H9 (cell line): Measurements from ENCODE around the gene KRTAP6-3. TPM values are rescaled to one million over a fixed set of nuclear protein-coding genes. Genes with fewer than 3 reads are reported as not detected.

Experiments used
- DNase-seq: peaks from one replicate; pipeline ENCODE4 v3.0.0-alpha.2; 2017
- H2AFZ ChIP-seq: one replicate; pipeline ENCODE4 v1.6.1; 2013; ENCODE audit warnings: mild to moderate bottlenecking, low read length, control low read depth, moderate library complexity
- H2AK5ac ChIP-seq: 2 replicates; pipeline ENCODE4 v1.6.1; 2013; ENCODE audit warnings: low read length, control low read depth, mixed read lengths; ENCODE audit not compliant: insufficient read length
- H2BK120ac ChIP-seq: one replicate; pipeline ENCODE4 v1.6.1; 2013; ENCODE audit warnings: low read depth, mild to moderate bottlenecking, low read length, control low read depth, inconsistent platforms; ENCODE audit not compliant: poor library complexity, severe bottlenecking
- H2BK12ac ChIP-seq: 2 replicates; pipeline ENCODE4 v1.6.1; 2013; ENCODE audit warnings: low read length, control low read depth, mixed read lengths, low read depth; ENCODE audit not compliant: insufficient read length
- H2BK15ac ChIP-seq: 2 replicates; pipeline ENCODE4 v1.6.1; 2013; ENCODE audit warnings: low read depth, low read length, control low read depth
- H2BK20ac ChIP-seq: one replicate; pipeline ENCODE4 v1.6.1; 2013; ENCODE audit warnings: low read depth, mild to moderate bottlenecking, low read length, control low read depth, inconsistent platforms; ENCODE audit not compliant: poor library complexity, severe bottlenecking
- H2BK5ac ChIP-seq: 2 replicates; pipeline ENCODE4 v1.6.1; 2013; ENCODE audit warnings: low read length, control low read depth, mixed read lengths; ENCODE audit not compliant: insufficient read length
- H3K14ac ChIP-seq: 2 replicates; pipeline ENCODE4 v1.6.1; 2013; ENCODE audit warnings: low read length, control low read depth; ENCODE audit not compliant: insufficient read depth
- H3K18ac ChIP-seq: 2 replicates; pipeline ENCODE4 v1.6.1; 2013; ENCODE audit warnings: low read depth, mild to moderate bottlenecking, mixed read lengths, low read length, control low read depth; ENCODE audit not compliant: insufficient read length
- H3K23ac ChIP-seq: 2 replicates; pipeline ENCODE4 v1.6.1; 2013; ENCODE audit warnings: low read length, control low read depth, mixed read lengths, low read depth; ENCODE audit not compliant: insufficient read length
- H3K23me2 ChIP-seq: 2 replicates; pipeline ENCODE4 v1.6.1; 2013; ENCODE audit warnings: low read depth, mild to moderate bottlenecking, mixed read lengths, low read length, control low read depth; ENCODE audit not compliant: insufficient read length, poor library complexity, severe bottlenecking
- H3K27ac ChIP-seq: 2 replicates; pipeline ENCODE4 v1.5.1; 2013; ENCODE audit warnings: low read length, control low read depth, mixed read lengths, low read depth; ENCODE audit not compliant: insufficient read length
- H3K27me3 ChIP-seq: 2 replicates; pipeline ENCODE4 v1.6.1; 2013; ENCODE audit warnings: low read length, control low read depth, inconsistent platforms; ENCODE audit not compliant: insufficient read depth
- H3K4ac ChIP-seq: 2 replicates; pipeline ENCODE4 v1.6.1; 2013; ENCODE audit warnings: low read depth, mild to moderate bottlenecking, control low read depth, inconsistent platforms, low read length, moderate library complexity
- H3K4me1 ChIP-seq: 2 replicates; pipeline ENCODE4 v1.6.1; 2013; ENCODE audit warnings: low read length, control low read depth, inconsistent platforms; ENCODE audit not compliant: insufficient read depth
- H3K4me2 ChIP-seq: 2 replicates; pipeline ENCODE4 v1.6.1; 2013; ENCODE audit warnings: low read length, control low read depth, mixed read lengths; ENCODE audit not compliant: insufficient read length, insufficient read depth
- H3K56ac ChIP-seq: 2 replicates; pipeline ENCODE4 v1.6.1; 2013; ENCODE audit warnings: low read depth, mild to moderate bottlenecking, mixed read lengths, low read length, control low read depth; ENCODE audit not compliant: insufficient read length
- H3K79me1 ChIP-seq: 2 replicates; pipeline ENCODE4 v1.6.1; 2013; ENCODE audit warnings: low read depth, mild to moderate bottlenecking, moderate library complexity, low read length, control low read depth, inconsistent platforms; ENCODE audit not compliant: insufficient read depth, poor library complexity, severe bottlenecking
- H3K79me2 ChIP-seq: 2 replicates; pipeline ENCODE4 v1.6.1; 2013; ENCODE audit warnings: low read length, control low read depth, inconsistent platforms; ENCODE audit not compliant: insufficient read depth
- H3K9ac ChIP-seq: 2 replicates; pipeline ENCODE4 v1.6.1; 2013; ENCODE audit warnings: low read length, control low read depth, mixed read lengths; ENCODE audit not compliant: insufficient read length; ENCODE audit errors: extremely low read depth
- H3K9me3 ChIP-seq: one replicate; pipeline ENCODE4 v1.6.1; 2013; ENCODE audit warnings: low read depth, low read length, inconsistent platforms; ENCODE audit not compliant: control insufficient read depth
- H3T11ph ChIP-seq: one replicate; pipeline ENCODE4 v1.6.1; 2013; ENCODE audit warnings: mild to moderate bottlenecking, low read length, control low read depth, inconsistent platforms
- H4K20me1 ChIP-seq: one replicate; pipeline ENCODE4 v1.6.1; 2013; ENCODE audit not compliant: control insufficient read depth, insufficient read length, insufficient read depth
- H4K5ac ChIP-seq: 2 replicates; pipeline ENCODE4 v1.6.1; 2013; ENCODE audit warnings: low read depth, mild to moderate bottlenecking, mixed read lengths, low read length, control low read depth; ENCODE audit not compliant: insufficient read length
- H4K8ac ChIP-seq: replicated peaks from 2 replicates; pipeline ENCODE4 v1.6.1; 2013; ENCODE audit warnings: low read length, control low read depth, mixed read lengths, low read depth; ENCODE audit not compliant: insufficient read length
- H4K91ac ChIP-seq: 2 replicates; pipeline ENCODE4 v1.6.1; 2013; ENCODE audit warnings: low read depth, mild to moderate bottlenecking, moderate library complexity, mixed read lengths, low read length, control low read depth; ENCODE audit not compliant: insufficient read length
- H3K27ac Mint-ChIP-seq, 3 experiments: 2 replicates in 2 of 3; 3 replicates in 1 of 3; pipeline ENCODE4 v1.8.0; 2020 to 2021; ENCODE audit warnings: mixed read lengths in 3 of 3, mild to moderate bottlenecking in 1 of 3, moderate library complexity in 1 of 3
- H3K27me3 Mint-ChIP-seq: 2 replicates; pipeline ENCODE4 v1.8.0; 2021; ENCODE audit warnings: low read depth, mild to moderate bottlenecking, moderate library complexity, mixed read lengths
- H3K36me3 Mint-ChIP-seq, 3 experiments: 2 replicates in 2 of 3; 3 replicates in 1 of 3; pipeline ENCODE4 v1.8.0; 2020 to 2021; ENCODE audit warnings: low read depth in 3 of 3, mixed read lengths in 3 of 3; ENCODE audit not compliant: insufficient read depth in 1 of 3
- H3K4me1 Mint-ChIP-seq, 2 experiments: 2 replicates each; pipeline ENCODE4 v1.8.0; 2020; ENCODE audit warnings: mixed read lengths in 2 of 2
- H3K4me3 Mint-ChIP-seq, 2 experiments: 2 replicates in 1 of 2; 3 replicates in 1 of 2; pipeline ENCODE4 v1.8.0; 2020 to 2021; ENCODE audit warnings: mild to moderate bottlenecking in 2 of 2, mixed read lengths in 2 of 2, moderate library complexity in 1 of 2
- H3K9me3 Mint-ChIP-seq, 2 experiments: 2 replicates in 1 of 2; 3 replicates in 1 of 2; pipeline ENCODE4 v1.8.0; 2020; ENCODE audit warnings: mild to moderate bottlenecking in 2 of 2, mixed read lengths in 2 of 2, moderate library complexity in 1 of 2
- CTCF ChIP-seq: fragments of 200-600 bp; sonication (generic); conservative IDR thresholded peaks from 3 replicates; pipeline ENCODE4 v1.8.0; 2021; ENCODE audit warnings: antibody characterized with exemption, mild to moderate bottlenecking
- WGBS: extraction: QIAGEN DNeasy Blood & Tissue Kit; methylation state at CpG from one replicate; pipeline ENCODE4 v1.1.7; 2013; ENCODE audit warnings: missing lambda C conversion rate, low lambda C conversion rate, mixed read lengths; ENCODE audit not compliant: insufficient read length; ENCODE audit errors: extremely low coverage; 5-methylcytosine and 5-hydroxymethylcytosine counted together
- long read RNA-seq: library from polyadenylated mRNA; unstranded; transcript quantifications from one replicate; pipeline ENCODE4 v2.0.0, GENCODE V29; 2020
- total RNA-seq: library from RNA; stranded (reverse); gene quantifications from 2 replicates; pipeline ENCODE4 v1.2.1, GENCODE V29; 2021

Gene KRTAP6-3
- total RNA-seq: not detected in 2 replicates
- long read RNA-seq: 0 reads

GRCh38 chr21:30592140-30592539 lies at the start of gene KRTAP6-3:
TSS of gene KRTAP6-3 (plus strand) at chr21:30592440. CDS start at chr21:30592446, 6 bp downstream.
- H3K23ac ChIP-seq: no peak within 1 kb of the TSS
- H3K27ac Mint-ChIP-seq: no peak within 1 kb of the TSS
- no peak within 1 kb of the TSS for H3K4me2 ChIP-seq
- no peak within 1 kb of the TSS for H3K27ac ChIP-seq
- no peak within 1 kb of the TSS for H2AK5ac ChIP-seq
- WGBS: no CpG with 5 or more reads among the region's 4 CpGs
- no peak within 1 kb of the TSS for H4K5ac ChIP-seq
- no peak within 1 kb of the TSS for H3K18ac ChIP-seq
- H3K9me3 Mint-ChIP-seq: peaks cover 0 to 26% of the 10 kb centered on the region in 2 experiments; a peak in 2 of 5 replicates
- H3K9me3 ChIP-seq: no peaks in the 10 kb centered on the region
- no peak within 1 kb of the TSS for H4K8ac ChIP-seq
- H3K4ac ChIP-seq: no peak within 1 kb of the TSS
- no peak within 1 kb of the TSS for H3K9ac ChIP-seq
- H3K23me2 ChIP-seq: no peaks in the 10 kb centered on the region
- H3K79me2 ChIP-seq: no peaks in the 10 kb centered on the region
- H2BK20ac ChIP-seq: no peak within 1 kb of the TSS
- H3K79me1 ChIP-seq: no peaks in the 10 kb centered on the region
- H3K27me3 ChIP-seq: no peaks in the 10 kb centered on the region
- no peaks in the 10 kb centered on the region for H3K4me1 Mint-ChIP-seq
- H4K91ac ChIP-seq: no peak within 1 kb of the TSS
- no peak for TF ChIP-seq CTCF
- no peaks in the 10 kb centered on the region for H3K4me1 ChIP-seq
- no peak within 1 kb of the TSS for H3K14ac ChIP-seq
- H2AFZ ChIP-seq: no peak within 1 kb of the TSS
- H3K4me3 Mint-ChIP-seq: no peak within 1 kb of the TSS
- no peak within 1 kb of the TSS for H2BK12ac ChIP-seq
- no peak within 1 kb of the TSS for H2BK15ac ChIP-seq
- H2BK5ac ChIP-seq: no peak within 1 kb of the TSS
- H3T11ph ChIP-seq: no peak within 1 kb of the TSS
- no peak for DNase-seq
- H3K36me3 Mint-ChIP-seq: peaks cover 0 to 10% (median 0%) of the 10 kb centered on the region in 3 experiments; a peak in 1 of 7 replicates
- H3K56ac ChIP-seq: no peak within 1 kb of the TSS
- no peak within 1 kb of the TSS for H2BK120ac ChIP-seq
- no peaks in the 10 kb centered on the region for H3K27me3 Mint-ChIP-seq
- H4K20me1 ChIP-seq: no peaks in the 10 kb centered on the region
